GOT3 (cell line): ENCODE measurements around the gene HS3ST5.

Experiments
- DNase-seq: peaks from one replicate; lab custom pipeline; 2025; ENCODE audit warnings: mixed read lengths; lab: John Stamatoyannopoulos, UW

The HS3ST5 gene, protein sequence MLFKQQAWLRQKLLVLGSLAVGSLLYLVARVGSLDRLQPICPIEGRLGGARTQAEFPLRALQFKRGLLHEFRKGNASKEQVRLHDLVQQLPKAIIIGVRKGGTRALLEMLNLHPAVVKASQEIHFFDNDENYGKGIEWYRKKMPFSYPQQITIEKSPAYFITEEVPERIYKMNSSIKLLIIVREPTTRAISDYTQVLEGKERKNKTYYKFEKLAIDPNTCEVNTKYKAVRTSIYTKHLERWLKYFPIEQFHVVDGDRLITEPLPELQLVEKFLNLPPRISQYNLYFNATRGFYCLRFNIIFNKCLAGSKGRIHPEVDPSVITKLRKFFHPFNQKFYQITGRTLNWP

DNA sequence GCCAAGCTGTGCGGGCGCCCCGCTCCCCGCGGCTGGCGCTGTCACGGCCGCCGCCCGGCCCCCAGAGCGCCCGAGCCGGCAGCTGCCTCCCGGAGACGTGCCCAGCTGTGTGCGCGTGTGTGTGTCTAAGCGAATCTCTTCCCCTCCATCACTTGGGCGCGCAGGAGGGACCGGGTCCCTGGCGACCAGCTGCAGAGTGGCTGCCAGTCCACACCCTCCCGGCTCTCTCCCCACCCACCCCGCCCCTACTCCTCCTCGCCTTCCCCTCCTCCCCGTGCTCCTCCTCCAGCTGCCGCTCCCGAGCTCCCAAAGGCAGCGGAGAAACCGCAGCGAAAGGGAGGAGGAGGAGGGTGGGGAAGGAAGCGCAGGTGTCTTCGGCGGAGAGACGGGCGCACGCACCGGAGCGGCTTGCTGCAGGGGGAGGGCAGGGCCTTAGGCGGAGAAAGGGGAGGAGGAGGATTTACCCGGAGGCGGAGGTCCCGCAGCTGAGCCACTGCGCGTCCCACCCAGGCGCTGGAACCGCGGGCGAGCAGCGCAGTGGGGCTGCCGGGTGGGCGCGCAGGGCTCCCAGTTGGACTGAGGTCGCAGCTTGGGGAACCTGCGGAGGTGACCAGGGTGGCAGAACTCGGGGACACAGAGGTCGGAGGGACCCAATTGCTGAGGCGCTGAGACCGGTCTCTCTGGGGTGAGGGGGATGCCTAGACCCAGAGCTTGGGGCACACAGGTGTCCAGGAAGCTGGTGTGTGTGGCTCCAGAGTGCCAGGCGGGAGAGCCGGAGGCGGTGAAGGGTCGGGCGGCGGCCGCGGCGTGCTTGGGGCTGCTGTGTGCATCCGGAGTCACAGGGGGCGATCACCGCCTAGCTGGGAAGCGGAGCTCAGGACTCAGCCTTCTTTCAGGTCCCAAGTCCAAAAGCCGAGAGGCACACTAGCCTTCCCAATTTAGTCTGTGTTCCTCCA, at the start of gene HS3ST5:
Gene HS3ST5, minus strand, starts transcription at position 198 of the 956 bp plus-strand sequence. CDS start 280,178 bp downstream, outside the sequence.
- DNase-seq = no peak

DNA sequence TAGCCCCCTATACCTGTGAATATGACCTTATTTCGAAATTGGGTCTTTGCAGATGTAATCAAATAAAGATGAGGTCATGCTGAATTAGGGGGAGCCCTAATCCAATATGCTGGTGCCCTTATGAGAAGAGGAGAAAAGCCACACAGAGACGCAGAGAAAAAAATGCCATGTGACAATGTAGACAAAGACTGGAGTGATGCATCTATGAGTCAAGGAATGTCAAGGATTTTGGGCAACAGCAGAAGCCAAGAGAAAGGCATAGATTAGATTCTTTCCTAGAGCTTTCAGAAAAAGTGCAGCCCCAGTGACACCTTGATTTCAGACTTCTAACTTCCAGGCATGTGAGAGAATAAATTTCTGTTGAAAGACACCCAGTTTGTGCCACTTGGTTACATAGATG, 47.4 kb upstream of the HS3ST5 start:
- no peak for DNase-seq

DNA sequence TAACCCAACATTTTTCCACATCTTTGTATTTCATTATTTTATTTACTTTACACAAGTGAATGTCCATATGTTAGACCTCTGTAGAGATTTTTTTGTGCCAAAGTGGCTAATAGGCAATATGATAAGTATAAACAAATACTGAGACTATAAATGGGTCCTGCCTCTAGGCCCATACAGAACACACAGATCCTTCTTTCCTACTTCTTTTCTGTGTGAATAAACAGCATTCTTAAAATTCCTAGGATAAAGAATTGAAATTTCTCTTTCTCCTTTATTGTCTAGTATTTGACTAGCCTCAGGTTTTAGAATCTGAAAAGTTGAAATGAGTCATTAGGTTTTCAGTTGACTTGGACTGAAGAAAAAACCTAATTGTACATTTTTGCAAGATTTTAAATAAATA, 46.3 kb upstream of the HS3ST5 start:
- no peak for DNase-seq

DNA sequence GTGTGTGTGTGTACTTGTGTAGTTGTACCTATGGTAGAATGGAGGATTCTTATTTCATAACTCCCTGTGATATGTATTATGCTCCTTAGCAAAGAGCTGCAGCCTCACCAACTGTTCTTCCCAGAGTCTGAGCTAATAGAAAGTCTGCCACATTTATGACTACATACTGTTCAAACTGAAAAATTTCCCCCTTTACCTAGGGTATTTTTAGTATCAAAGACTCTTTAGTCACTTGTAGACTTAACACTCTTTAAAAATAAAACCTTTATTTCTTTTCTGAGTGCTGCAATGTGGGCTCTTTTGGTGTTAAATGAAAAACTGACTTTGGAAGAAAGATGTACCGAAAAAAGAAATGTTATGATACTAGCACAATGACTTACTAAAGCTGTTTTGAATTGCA, 39.6 kb upstream of the HS3ST5 start:
- DNase-seq = no peak

DNA sequence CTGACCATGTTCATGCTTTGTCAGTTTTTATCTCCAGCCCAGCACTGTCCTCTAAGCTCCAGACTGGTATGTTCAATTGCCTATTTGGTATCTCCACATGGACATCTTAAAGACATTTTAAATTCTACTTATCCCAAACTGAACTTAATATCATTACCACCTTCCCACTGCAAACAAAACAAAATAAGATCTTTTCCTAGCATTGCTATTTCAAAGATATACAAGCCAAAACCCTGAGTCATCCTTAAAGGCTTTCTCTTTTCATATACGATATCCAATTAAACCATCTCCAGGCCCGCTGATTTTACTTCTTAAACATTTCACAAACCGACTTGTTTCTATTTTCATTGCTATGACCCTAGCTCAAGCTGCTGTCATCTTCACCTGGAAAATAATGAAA, 35.1 kb upstream of the HS3ST5 start:
- no peak for DNase-seq

DNA sequence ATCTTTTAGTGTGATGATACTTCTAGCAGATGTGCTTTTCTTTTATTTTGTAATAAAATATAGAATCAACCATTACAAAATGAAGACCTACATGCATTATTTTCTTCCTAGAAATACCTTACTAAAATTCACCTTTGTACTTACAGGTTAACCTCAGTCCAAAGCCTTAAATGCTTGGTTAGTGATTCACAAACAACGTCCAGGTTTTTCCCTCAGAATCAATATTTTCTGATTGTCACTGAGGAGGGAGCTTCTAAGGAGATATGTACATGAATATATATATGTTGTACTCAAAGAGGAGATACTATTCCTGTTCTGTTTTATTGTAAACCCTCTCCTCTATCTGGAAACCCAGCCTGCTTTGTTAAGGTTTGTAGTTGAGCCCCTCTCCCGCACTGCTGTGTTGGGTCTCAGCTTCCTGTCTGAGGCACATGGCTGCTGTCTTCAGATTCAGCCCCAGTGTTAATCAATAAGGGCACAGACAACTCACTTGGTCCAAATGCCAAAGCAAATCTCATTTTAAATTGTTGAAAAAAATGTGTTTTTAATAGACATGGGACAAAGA, 33.9 kb upstream of the HS3ST5 start:
- DNase-seq = no peak

DNA sequence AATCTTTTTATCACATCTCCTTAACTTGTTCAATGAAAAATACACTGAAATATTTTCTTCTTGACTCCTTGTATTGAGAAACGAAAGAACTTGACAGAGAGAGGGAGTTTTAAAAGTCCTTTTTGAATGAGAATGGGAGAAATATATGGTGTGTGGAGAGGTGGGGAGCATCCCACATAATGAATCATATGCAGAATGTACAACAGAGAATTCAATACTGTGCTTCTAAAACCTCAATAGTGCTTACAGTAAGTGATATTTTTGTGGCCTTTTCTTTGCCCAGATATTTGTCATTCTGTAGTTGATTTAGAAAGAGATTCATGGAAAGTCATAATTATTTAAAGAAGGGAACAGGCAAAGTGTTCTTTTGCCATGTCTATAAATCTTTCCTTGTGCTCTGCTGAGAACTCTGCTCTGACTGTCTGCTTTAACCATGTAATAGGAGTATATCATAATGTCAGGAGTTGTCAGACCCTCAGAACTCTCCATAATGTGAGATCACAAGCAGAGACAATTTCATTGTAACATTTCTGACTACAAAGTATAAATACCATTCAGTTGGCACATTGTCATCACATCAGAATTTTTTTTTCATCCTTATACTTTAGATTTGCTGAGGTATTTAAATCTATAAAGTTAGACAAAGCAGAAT, 32.8 kb upstream of the HS3ST5 start:
- DNase-seq = no peak

DNA sequence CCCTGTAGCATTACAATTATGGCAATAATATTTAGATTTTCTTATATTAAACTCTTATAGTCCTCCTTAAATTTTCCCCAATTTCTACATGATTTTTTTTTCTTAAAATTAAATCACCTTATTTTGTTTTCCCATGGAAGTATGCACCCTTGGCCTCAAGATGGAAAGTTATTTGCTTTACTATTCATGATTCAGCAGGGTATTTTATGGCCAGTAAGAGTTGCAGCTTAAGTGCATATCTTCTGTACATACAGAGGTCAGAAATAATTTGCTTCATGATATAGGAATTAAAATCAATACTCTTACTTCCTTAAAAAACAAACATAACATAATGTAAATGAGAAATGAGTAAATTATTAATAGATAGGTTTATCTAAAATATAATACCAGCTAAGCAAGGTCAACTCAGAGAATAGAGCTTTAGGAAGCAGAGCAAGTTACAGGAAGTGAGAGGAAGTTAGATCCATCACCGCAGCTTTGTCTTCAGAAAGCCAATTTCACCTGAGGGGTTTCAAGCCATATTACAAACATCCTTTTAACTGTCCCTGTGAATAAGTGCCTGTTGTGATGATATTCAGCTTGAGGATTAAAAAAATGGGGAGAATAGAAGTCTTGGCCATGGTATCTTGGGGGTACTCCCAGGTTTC, 24.6 kb upstream of the HS3ST5 start:
- no peak for DNase-seq

DNA sequence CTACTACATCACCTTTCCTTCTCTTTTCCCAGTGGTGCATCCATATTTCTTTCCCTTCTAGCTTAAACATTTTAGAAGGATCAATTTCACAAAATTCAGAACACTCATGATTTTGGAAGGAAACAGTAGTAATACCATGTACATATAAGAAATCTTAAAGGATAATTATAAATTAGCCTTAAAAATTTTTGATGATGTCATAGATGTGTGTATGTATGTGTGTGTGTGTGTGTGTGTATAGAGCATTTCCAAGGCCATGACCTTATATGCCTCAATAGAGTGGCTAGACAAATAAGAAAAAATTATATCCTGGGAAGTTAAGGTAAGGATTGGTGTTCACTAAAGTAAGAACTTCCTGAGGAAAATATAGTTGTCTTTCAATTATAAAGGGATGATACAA, 24.1 kb upstream of the HS3ST5 start:
- DNase-seq = no peak

DNA sequence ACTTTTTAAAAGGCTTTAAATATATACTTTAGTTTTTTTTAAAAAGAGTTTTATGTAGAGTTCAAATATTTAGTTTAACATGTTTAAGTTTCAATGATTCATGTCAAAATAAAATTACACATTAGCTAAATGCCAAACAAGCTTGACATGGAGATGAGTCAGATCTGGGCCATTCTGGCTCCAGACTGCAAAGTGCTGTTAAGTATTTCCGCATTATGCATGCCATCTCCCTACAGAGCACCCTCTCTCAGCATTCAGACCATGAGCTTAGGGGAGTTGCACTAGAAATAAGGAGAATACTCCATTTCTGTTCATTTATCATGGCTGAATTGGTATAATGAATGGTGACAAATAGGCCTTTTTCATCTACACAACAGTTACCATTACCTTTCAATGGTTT, 21.5 kb upstream of the HS3ST5 start:
- no peak for DNase-seq

DNA sequence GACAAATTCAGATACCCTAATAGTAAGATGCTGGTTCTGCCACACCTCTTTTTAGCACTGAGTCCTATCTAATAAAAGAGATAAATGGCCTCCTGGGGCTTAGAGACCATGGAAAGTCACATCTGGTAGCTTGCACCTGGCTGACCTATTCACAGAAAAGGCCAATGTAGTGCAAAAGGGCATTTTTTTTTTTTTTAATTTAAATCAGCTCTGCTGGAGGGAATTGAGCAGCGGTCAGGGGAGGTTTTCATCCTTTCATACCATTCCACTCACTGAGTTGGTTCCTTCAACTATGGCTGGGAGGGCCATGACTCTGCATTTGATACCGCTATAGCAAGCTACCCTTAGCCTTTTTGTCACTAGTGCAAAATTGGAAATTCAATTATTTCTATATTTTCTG, 20.1 kb upstream of the HS3ST5 start:
- no peak for DNase-seq

DNA sequence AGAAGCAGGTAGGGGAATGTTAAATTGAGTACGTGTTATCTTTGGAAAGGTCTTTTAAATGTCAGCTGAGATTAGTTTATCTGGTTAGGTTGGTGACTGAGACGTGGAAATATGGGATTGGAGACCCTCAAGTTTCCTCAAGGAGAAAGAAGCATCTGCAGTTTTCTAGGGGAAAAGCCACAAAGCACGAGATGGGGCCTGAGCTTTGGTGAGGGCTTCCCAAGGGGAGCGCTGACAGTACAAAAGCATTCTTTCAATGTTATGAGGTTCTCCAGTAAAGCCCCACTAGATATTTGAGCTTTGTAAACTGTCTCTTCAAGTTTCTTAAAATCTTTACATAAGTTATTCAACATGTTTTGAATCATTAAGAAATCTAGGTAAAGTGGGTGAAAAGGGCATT, 19.6 kb upstream of the HS3ST5 start:
- no peak for DNase-seq

DNA sequence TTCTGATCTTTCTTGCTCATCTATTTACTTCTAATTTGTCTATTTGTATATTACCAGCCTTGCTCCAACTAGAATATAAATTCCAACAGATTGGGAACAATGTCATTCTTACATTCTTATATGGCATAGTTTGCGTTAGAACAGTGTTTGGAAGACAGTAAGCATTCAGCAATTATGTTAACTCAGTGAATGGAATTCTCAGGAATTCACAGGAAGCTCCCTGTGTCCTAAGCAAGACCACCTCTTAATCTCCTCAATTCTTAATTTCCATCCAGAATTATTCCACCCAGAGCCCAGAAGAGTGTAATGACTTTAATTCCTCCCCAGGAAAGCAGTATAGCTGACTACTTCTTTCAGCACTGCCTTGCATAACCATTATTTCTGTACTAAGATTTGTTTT, 18.2 kb upstream of the HS3ST5 start:
- DNase-seq = no peak

DNA sequence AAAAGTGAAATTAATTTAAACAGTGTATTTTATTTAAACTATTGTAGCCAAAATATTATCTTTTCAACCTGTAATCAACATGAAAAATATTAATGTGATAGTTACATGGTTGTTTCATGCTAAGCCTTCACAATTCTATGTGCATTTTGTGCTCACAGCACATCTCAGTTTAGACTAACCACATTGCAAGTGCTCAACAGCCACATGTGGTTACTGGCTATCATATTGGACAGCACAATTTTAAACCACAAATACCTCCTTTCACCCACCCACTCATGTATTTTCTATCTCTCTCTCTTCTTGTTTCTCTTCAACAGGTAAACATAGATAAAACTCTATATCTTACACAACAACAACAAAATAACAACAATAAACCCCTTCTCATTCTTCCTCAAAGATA, 12.5 kb upstream of the HS3ST5 start:
- no peak for DNase-seq

DNA sequence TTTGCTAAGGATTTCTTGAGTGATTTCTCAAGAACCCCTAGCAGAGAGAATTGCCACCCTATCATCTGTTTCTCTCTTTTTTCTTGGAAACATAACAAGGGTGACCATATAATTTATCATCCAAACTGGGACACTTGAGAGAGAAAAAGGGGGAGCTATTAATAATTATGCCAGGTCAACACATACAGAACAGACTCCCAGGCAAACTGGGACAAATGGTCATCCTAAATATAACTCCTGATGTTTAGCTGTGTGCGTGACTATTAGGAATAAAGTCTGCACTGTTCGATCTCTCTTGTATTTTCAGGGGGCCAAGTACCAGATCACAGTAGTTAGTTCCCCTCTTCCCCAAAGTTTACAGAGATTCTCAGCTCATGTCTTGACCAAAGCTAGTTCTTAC, 11.7 kb upstream of the HS3ST5 start:
- no peak for DNase-seq

DNA sequence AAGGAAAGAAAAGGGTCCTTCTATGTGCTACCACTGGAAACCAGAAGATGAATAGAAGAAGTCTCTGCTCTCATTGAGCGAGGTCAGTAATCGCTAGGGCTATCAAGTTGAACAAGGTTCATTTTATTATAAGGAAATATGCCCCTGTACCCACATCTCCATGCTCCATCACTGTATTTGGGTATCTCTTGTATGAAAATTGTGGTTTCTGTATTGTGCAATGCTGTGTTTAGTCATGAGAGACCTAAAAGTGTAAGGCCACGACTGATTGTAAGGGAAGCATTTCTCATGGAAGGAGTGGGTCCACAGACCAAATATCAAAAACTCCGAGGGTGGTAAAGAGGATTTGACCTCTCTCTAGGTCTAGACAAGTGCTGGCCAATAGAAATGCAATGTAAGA, 3.6 kb upstream of the HS3ST5 start:
- no peak for DNase-seq

DNA sequence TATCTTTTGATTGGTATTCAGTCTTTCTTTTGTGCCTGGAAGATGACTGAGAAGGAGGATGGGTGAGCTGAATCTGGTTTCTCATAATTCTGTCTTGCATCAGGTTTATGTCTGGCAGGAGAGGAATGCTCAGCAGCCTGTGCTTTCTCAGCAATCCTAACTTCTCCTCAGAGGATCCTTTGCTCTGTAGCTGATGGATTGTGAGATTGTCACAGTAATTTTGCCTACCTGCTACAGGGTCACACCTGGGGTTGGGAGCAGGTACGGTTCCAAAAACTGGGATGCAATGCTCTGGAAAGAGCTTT, 2.1 kb upstream of the HS3ST5 start:
- DNase-seq = no peak

DNA sequence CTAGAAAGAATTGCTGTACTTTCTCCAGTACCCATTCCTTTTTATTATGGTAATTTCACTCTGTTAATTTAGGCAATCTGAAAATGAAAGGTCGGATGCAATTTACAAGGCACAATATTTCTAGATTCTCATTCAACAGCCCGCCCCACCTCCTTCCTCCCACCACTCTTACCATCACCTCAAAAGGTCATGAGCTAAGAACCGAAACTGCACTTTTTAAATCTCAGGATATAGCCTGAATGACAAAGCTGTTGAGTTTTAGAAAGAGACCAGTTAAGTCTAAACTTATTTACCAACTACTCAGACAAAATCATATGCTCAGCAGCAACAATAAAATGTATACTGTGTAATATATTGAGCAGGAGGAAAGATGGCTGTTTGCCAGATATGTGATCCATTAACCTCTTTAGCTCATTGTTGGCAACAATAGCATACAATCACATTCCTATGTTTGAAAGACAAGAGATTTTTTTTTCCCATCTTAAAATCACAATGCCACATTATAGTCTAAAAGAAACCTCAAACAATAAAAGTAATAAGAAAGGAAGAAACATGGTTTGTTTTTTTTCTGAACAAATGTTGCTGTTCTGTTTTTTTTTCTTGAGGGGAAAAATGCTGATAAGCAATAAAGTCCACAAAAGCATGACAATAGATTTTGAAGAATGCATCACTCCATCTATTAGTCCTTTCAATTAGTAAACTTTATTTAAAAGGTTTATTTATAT, 1.6 kb upstream of the HS3ST5 start:
- DNase-seq = no peak

DNA sequence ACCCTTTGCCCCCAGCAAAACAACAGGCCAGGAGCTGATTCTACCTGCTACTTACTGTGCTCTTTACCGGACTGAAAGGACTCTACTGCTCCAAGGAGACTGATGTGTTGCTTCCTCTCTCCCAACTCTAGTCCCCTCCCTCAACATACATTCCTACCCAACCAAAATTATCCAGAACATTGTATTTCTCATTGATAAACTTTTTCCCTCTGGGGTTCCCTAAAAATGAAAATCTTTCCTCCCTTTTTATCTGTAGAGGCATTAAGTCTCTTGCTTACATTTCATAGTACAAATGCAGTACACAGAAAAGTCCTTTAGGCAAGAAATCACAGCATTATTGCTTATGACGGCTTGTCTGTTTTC, 940 bp upstream of the HS3ST5 start:
- no peak for DNase-seq

DNA sequence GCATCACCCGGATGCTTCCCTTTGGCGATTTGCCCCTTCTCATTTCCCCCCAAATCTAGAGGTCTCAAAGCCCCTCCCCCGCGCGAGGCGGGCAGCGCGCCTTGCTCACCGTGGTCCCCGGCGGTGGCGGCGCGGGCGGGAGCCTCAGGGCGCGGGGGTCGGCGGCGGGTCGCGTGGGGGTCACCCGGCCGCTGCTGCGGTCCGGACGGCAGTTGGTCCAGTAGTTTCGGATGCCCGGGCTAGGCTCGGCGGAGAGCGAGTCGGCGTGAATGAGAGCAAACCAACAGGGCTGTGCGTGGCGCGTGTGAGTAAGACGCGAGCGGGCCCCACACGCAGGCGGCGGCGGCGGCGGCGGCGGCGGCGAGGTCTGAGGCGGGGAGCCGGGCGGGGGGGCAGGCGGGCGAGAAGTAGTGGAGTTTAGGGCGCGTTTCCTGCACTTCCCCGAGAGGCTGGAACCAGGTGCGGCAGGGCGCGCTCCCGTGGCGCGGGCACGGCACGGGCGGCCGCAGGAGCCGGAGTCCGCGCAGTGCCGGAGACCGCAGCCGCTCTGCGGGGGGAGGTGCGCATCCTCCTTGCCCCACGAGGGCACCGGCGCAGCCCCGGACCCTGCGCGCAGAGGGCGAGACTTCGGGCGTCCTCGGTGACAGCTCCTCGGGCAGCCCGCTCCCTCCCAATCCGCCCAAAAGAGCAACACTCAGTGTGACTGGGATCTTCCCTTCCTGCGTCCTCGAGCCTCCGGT, 567 bp downstream of the HS3ST5 start:
- no peak for DNase-seq

DNA sequence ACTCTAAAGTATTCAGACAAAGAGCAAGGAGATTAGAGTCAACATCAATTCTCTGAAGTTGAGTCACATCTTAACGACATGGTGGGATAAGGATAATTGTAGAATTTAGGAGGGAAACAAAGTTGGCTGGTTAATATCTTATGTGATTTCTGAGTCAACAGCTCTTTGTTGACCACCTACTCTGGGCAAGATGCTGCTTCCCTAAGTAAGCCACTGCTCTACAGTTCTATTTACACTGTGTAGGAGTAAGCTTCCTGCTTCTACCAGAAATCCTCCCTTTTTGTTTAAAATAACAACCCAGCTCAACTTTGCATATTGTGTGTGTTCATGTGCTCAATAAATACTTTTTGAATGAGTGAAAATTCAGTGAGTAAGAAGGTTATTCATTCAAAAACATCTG, 3.1 kb downstream of the HS3ST5 start:
- no peak for DNase-seq
